Erythroblast (primary cell): Measurements from ENCODE around the gene CACNA1D.

Experiments used
- GATA1 ChIP-seq: IDR thresholded peaks from 2 replicates; pipeline ENCODE4 v1.6.1; 2011; ENCODE audit warnings: low read depth, mild to moderate bottlenecking, control low read depth, low read length, moderate library complexity
- POLR2A ChIP-seq: IDR thresholded peaks from 2 replicates; pipeline ENCODE4 v1.6.1; 2011; ENCODE audit warnings: mild to moderate bottlenecking, low read length

DNA sequence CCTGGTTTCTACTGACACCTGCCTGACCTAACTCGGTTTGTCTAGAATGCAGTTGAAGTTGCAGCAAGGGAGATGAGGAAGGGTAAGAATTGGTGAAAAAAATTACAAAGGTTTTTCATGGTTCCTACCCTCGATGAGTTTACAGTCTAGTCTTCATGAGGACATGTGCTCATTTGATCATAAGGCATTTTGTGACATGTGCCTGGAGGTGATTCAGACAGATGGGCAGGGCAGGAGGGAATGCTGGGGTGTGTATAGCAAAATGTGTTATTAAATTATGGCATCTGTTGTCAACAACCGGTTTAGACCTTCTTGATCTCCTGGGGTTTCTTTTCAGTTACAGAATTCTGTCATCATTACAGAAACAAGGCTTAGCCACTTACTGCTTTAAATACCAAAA, 101.2 kb downstream of the CACNA1D start:
- TF ChIP-seq POLR2A: no peak
- no peak for TF ChIP-seq GATA1
